A549 (cell line): ENCODE measurements around the gene RNU1-4.

Experiments
- CTCF ChIP-seq: fragments of >200 bp; sonication (Bioruptor Twin); formaldehyde crosslinking; IDR thresholded peaks from 3 replicates; pipeline ENCODE4 v1.5.1; 2016
- ESRRA ChIP-seq: fragments of 150-350 bp; IDR thresholded peaks from 2 replicates; pipeline ENCODE4 v1.6.1; 2014; ENCODE audit warnings: mild to moderate bottlenecking, low read length, borderline replicate concordance
- JUN ChIP-seq, 2 experiments: fragments of >200 bp; sonication (Bioruptor Twin); formaldehyde crosslinking; IDR thresholded peaks; 2 replicates in 1 of 2; 3 replicates in 1 of 2; pipeline ENCODE4 v1.6.1; 2016 to 2017
- POLR2A ChIP-seq: IDR thresholded peaks from 2 replicates; pipeline ENCODE4 v1.6.1; 2012; ENCODE audit warnings: mild to moderate bottlenecking, low read length
- RFX5 ChIP-seq: fragments of 450-650 bp; IDR thresholded peaks from 2 replicates; pipeline ENCODE4 v1.7.1; 2014; ENCODE audit warnings: antibody characterized with exemption, mild to moderate bottlenecking, moderate library complexity
- TF ChIP-seq, protein P1 (sequence below): IDR thresholded peaks from 2 replicates; pipeline ENCODE4 v1.6.1; 2012

- no peak for TF ChIP-seq CTCF
- TF ChIP-seq JUN (IDR thresholded peaks at IDR 0.05), result no peak
- no peak for TF ChIP-seq RFX5
- TF ChIP-seq POLR2A, result no peak
- no peak for TF ChIP-seq ESRRA
- TF ChIP-seq, protein P1, sequence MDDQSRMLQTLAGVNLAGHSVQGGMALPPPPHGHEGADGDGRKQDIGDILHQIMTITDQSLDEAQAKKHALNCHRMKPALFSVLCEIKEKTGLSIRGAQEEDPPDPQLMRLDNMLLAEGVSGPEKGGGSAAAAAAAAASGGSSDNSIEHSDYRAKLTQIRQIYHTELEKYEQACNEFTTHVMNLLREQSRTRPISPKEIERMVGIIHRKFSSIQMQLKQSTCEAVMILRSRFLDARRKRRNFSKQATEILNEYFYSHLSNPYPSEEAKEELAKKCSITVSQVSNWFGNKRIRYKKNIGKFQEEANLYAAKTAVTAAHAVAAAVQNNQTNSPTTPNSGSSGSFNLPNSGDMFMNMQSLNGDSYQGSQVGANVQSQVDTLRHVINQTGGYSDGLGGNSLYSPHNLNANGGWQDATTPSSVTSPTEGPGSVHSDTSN, result no peak
Measured at GRCh38 chr1:16719571-16720350, 20.6 kb upstream of the RNU1-4 start.
